AG04450 (cell line): ENCODE results near the gene CERT1. TPM values are rescaled to one million over a fixed set of nuclear protein-coding genes. Genes with fewer than 3 reads are reported as not detected.
"Not testable (repeated sequence)": the region's sequence is repeated elsewhere in the genome, so short reads cannot be mapped to it uniquely, and the experiment has no call there.

Experiments used
- CTCF ChIA-PET: fragments of 300-600, 350-600 bp; formaldehyde crosslinking; extraction: SDS; loops from one replicate; lab custom pipeline; 2022; ENCODE audit warnings: antibody characterized with exemption, inconsistent platforms; lab: Charles Lee
- POLR2A ChIA-PET: fragments of 350-600 bp; formaldehyde crosslinking; extraction: SDS; loops from one replicate; lab custom pipeline; 2021; ENCODE audit warnings: antibody characterized with exemption, inconsistent platforms; lab: Yijun Ruan, JAX
- DNase-seq: peaks from one replicate; pipeline ENCODE4 v3.0.0-alpha.2; 2011; ENCODE audit warnings: low read depth, low spot score
- H3K27ac ChIP-seq: one replicate; pipeline ENCODE4 v1.5.1; 2012; ENCODE audit warnings: low read depth, low read length, control low read depth
- H3K27me3 ChIP-seq: one replicate; pipeline ENCODE4 v1.6.0; 2012; ENCODE audit warnings: low read length; ENCODE audit not compliant: control insufficient read depth, insufficient read depth
- H3K4me3 ChIP-seq: 2 replicates; pipeline ENCODE4 v1.5.1; 2011; ENCODE audit warnings: mild to moderate bottlenecking, low read depth, low read length, control low read depth
- H3K9me3 ChIP-seq: 2 replicates; pipeline ENCODE4 v1.5.1; 2012; ENCODE audit warnings: low read length; ENCODE audit not compliant: control insufficient read depth, insufficient read depth
- polyA minus RNA-seq: library from RNA; depleted of rRNA, polyadenylated mRNA; stranded (reverse); fragments of >200 nt; gene quantifications from 2 replicates; pipeline ENCODE4 v1.2.3, GENCODE V29; 2011; rRNA and poly(A)+ RNA removed
- polyA plus RNA-seq: library from polyadenylated mRNA; depleted of rRNA; stranded (reverse); fragments of >200 nt; gene quantifications from 2 replicates; pipeline ENCODE4 v1.2.3, GENCODE V29; 2011; rRNA removed
- TF ChIP-seq, protein P1 (sequence below): IDR thresholded peaks from 2 replicates; pipeline ENCODE4 v1.5.1; 2011; ENCODE audit warnings: low read depth, low read length, control low read depth, inconsistent platforms

The CERT1 gene
- polyA plus RNA-seq (17.1 and 18.1 TPM in 2 replicates), polyA minus RNA-seq (28.9 and 32.3 TPM in 2 replicates)

GRCh38 chr5:75511435-75512382, at the start of gene CERT1, which contains the start of gene POLK:
CERT1 (minus strand) TSS chr5:75511629; CDS start chr5:75511207, 422 bp downstream.
POLK (plus strand) TSS chr5:75511891.
- peak within 1 kb of the TSS; percentile 88 for H3K4me3 ChIP-seq
- peak; percentile 95 for DNase-seq
- ChIA-PET CTCF (interaction anchor here (0.8 to 2.3 kb wide), 4 partner anchors 20 to 276 kb away, joined by 3 to 9 read pairs (median 4); partner anchors contain the start of gene HMGCR), POLR2A (interaction anchor here (0.6 to 2.0 kb wide), 2 partner anchors 56 to 92 kb away, joined by 3 to 12 read pairs; no protein-coding TSS in a partner anchor)
- no peaks in the 10 kb centered on the region for H3K27me3 ChIP-seq
- TF ChIP-seq, protein P1, sequence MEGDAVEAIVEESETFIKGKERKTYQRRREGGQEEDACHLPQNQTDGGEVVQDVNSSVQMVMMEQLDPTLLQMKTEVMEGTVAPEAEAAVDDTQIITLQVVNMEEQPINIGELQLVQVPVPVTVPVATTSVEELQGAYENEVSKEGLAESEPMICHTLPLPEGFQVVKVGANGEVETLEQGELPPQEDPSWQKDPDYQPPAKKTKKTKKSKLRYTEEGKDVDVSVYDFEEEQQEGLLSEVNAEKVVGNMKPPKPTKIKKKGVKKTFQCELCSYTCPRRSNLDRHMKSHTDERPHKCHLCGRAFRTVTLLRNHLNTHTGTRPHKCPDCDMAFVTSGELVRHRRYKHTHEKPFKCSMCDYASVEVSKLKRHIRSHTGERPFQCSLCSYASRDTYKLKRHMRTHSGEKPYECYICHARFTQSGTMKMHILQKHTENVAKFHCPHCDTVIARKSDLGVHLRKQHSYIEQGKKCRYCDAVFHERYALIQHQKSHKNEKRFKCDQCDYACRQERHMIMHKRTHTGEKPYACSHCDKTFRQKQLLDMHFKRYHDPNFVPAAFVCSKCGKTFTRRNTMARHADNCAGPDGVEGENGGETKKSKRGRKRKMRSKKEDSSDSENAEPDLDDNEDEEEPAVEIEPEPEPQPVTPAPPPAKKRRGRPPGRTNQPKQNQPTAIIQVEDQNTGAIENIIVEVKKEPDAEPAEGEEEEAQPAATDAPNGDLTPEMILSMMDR = no peak
- H3K9me3 ChIP-seq = peaks cover 2% of the 10 kb centered on the region; the same call in 1 of the 2 replicates
- H3K27ac ChIP-seq = peak within 1 kb of the TSS; percentile 76

DNA sequence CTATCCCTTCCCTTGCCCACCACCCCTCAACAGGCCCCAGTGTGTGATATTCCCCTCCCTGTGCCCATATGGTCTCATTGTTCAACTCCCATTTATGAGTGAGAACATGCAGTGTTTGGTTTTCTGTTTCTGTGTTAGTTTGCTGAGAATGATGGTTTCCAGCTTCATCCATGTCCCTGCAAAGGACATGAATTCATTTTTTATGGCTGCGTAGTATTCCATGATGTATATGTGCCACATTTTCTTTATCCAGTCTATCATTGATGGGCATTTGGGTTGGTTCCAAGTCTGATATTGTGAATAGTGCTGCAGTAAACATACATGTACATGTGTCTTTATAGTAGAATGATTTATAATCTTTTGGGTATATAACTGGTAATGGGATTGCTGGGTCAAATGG, 49.2 kb upstream of the CERT1 start:
- POLR2A ChIA-PET, H3K9me3 ChIP-seq, H3K27ac ChIP-seq, H3K4me3 ChIP-seq, DNase-seq, H3K27me3 ChIP-seq, CTCF ChIA-PET: not testable (repeated sequence)

DNA sequence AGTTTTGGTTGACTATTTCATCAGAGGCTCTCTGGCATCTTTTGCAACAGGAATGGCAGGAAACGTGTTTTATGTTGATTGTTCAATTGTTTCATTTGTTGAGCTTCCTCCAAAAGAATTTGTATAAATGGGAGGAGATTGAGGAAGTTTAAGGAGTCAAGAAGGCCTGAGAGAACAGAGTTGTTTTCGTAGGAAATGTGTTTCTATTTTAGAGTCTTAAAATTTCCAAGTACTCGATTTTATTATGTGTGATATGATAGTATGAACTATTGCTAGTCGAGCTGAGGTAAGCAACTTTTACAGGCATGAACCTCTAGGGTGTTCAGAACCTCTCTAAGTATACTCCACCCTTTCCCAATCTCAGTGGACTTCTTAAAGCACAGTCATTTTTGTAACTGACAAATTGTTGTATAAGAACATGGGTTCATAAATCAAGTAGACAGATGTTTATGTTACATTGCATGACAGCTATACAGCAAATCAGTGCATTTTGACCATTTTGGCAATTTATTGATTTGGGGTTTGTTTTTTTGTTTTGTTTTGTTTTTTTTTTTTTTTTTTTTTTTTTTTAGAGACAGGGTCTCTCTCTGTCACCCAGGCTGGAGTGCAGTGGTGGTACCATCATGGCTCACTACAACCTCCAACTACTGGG, 47.7 kb upstream of the CERT1 start:
- H3K27ac ChIP-seq = no peak overlapping the region

DNA sequence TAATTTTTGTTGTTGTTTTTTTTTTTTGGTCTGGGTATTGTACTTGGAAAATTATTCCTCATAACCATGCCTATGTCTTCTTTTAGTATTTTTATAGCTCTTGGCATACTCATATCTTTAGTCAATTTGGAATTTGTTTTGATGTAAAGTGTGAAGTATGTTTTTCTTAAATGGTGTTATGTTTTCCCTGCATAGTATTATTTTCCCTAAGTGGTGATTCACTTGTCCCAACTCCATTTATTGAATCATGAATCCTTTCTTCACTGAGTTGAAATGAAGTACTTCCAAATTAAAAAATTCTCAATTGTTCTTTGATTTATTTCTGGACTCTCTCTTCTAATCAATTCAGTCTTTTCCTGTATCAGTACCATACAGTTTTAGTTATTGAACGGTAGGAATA, 46.8 kb upstream of the CERT1 start:
- no peak overlapping the region for H3K27ac ChIP-seq
- TF ChIP-seq, protein P1 = no peak
- H3K27me3 ChIP-seq = no peaks in the 10 kb centered on the region
- no peaks in the 10 kb centered on the region; the same call in 1 of the 2 replicates for H3K9me3 ChIP-seq
- ChIA-PET POLR2A (no interaction called here), CTCF (interaction anchor here (0.6 kb wide), 1 partner anchor 1519 kb away, joined by 4 read pairs; no protein-coding TSS in a partner anchor)
- DNase-seq = no peak
- no peak overlapping the region for H3K4me3 ChIP-seq

More for the DNA sequence above, 47.7 kb upstream of the CERT1 start:
- ChIA-PET POLR2A (no interaction called here), CTCF (interaction anchor here (0.6 kb wide), 1 partner anchor 159 kb away, joined by 5 read pairs; no protein-coding TSS in a partner anchor)
- Histone ChIP-seq H3K9me3 (no peaks in the 10 kb centered on the region; the same call in 1 of the 2 replicates), H3K27me3 (no peaks in the 10 kb centered on the region), H3K4me3 (no peak overlapping the region)
- DNase-seq = no peak
- TF ChIP-seq, protein P1 = no peak

GRCh38 chr5:75553358-75553757, 41.9 kb upstream of the CERT1 start:
- DNase-seq = no peak
- H3K27ac ChIP-seq = no peak overlapping the region
- ChIA-PET CTCF (no interaction called here), POLR2A (no interaction called here)
- H3K9me3 ChIP-seq = no peaks in the 10 kb centered on the region
- TF ChIP-seq, protein P1 = no peak
- no peak overlapping the region for H3K4me3 ChIP-seq
- no peaks in the 10 kb centered on the region for H3K27me3 ChIP-seq
